Left lobe of liver (tissue), 2 donors: Measurements from ENCODE around the gene PLCL2. TPM values are rescaled to one million over a fixed set of nuclear protein-coding genes. Genes with fewer than 3 reads are reported as not detected.

Source experiments
- ATAC-seq: fragments of 200-7000 bp; cut with Tn5 transposase; one replicate; pipeline ENCODE4 v1.9.1; 2020; ENCODE audit warnings: mild to moderate bottlenecking, moderate library complexity
- DNase-seq: peaks from one replicate; pipeline ENCODE4 v3.0.0-alpha.2; 2020; ENCODE audit warnings: low spot score
- total RNA-seq: library from RNA; stranded (reverse); gene quantifications from one replicate; pipeline ENCODE4 v1.2.1, GENCODE V29; 2021
- donor health status: DM: no; HTN: no; CAD: no; lungs with moderate emphysema.
- donor health status: DM: no; HTN: yes; CAD: no.

Gene PLCL2
- total RNA-seq, 1 donor from 2014 or later = 5.6 TPM

- no peak for ATAC-seq
- no peak for DNase-seq
These were observed 20.0 kb upstream of the PLCL2 start for GRCh38 chr3:16864610-16865313.

GRCh38 chr3:16865335-16865734, 19.4 kb upstream of the PLCL2 start:
- no peak for DNase-seq
- no peak for ATAC-seq

GRCh38 chr3:16866571-16866970, 18.2 kb upstream of the PLCL2 start:
- DNase-seq (no peak), ATAC-seq (no peak)

- no peak for ATAC-seq
- no peak for DNase-seq
These were observed 16.2 kb upstream of the PLCL2 start for GRCh38 chr3:16868513-16868912.

GRCh38 chr3:16869261-16870005, 15.3 kb upstream of the PLCL2 start:
- DNase-seq (no peak), ATAC-seq (no peak)

GRCh38 chr3:16871915-16872842, 12.6 kb upstream of the PLCL2 start:
- DNase-seq = no peak
- ATAC-seq = no peak

GRCh38 chr3:16873872-16874271, 10.9 kb upstream of the PLCL2 start:
- no peak for ATAC-seq
- no peak for DNase-seq

- ATAC-seq (no peak), DNase-seq (no peak)
These were observed 8.7 kb upstream of the PLCL2 start for GRCh38 chr3:16875876-16876550.

GRCh38 chr3:16877505-16877904, 7.2 kb upstream of the PLCL2 start:
- DNase-seq = no peak
- no peak for ATAC-seq

GRCh38 chr3:16877911-16878310, 6.8 kb upstream of the PLCL2 start:
- DNase-seq = no peak
- ATAC-seq = no peak

- DNase-seq (no peak), ATAC-seq (no peak)
These were observed 2.7 kb upstream of the PLCL2 start for GRCh38 chr3:16881896-16882630.

GRCh38 chr3:16883057-16883722, 1.6 kb upstream of the PLCL2 start:
- ATAC-seq (no peak), DNase-seq (no peak)

- no peak for ATAC-seq
These were observed 1.1 kb upstream of the PLCL2 start for GRCh38 chr3:16883723-16884083.

GRCh38 chr3:16884084-16884747, 539 bp upstream of the PLCL2 start:
- ATAC-seq (peak; percentile 74), DNase-seq (peak; percentile 71)

More at GRCh38 chr3:16883723-16884083, 1.1 kb upstream of the PLCL2 start:
- no peak for DNase-seq

GRCh38 chr3:16885593-16886302, 993 bp downstream of the PLCL2 start:
- no peak for DNase-seq
- peak; percentile 83 for ATAC-seq

GRCh38 chr3:16886303-16886683, 1.5 kb downstream of the PLCL2 start:
- DNase-seq = no peak
- no peak for ATAC-seq

GRCh38 chr3:16887130-16887529, 2.4 kb downstream of the PLCL2 start:
- ATAC-seq (no peak), DNase-seq (no peak)

GRCh38 chr3:16888356-16888755, 3.6 kb downstream of the PLCL2 start:
- DNase-seq (no peak), ATAC-seq (no peak)
